GM23338 (cell line): ENCODE measurements around the gene PFKFB3. TPM values are rescaled to one million over a fixed set of nuclear protein-coding genes. Genes with fewer than 3 reads are reported as not detected.
A peak's percentile ranks its signal among the peaks of the same experiment; 100 is the strongest.
"Not testable (repeated sequence)": the region's sequence is repeated elsewhere in the genome, so short reads cannot be mapped to it uniquely, and the experiment has no call there.

Source experiments
- ATAC-seq: fragments of 200-7000 bp; cut with Tn5 transposase; 3 replicates; pipeline ENCODE4 v1.9.1; 2020
- DNase-seq: peaks from one replicate; pipeline ENCODE4 v3.0.0-alpha.2; 2015; ENCODE audit warnings: low spot score
- H2AFZ ChIP-seq: fragments of 200-600 bp; sonication (generic); 2 replicates; pipeline ENCODE4 v1.8.0; 2016; ENCODE audit warnings: antibody characterized with exemption, mild to moderate bottlenecking, moderate library complexity
- H3F3A ChIP-seq: fragments of 200-600 bp; sonication (generic); replicated peaks from 2 replicates; pipeline ENCODE4 v1.8.0; 2017; ENCODE audit warnings: antibody characterized with exemption, mixed run types, low read depth
- H3K27ac ChIP-seq: fragments of 200-600 bp; sonication (generic); 2 replicates; pipeline ENCODE4 v1.6.1; 2016; ENCODE audit warnings: low read depth
- H3K27me3 ChIP-seq: fragments of 200-600 bp; sonication (generic); 2 replicates; pipeline ENCODE4 v1.8.0; 2016; ENCODE audit warnings: mild to moderate bottlenecking, mixed run types, moderate library complexity; ENCODE audit not compliant: insufficient read depth
- H3K36me3 ChIP-seq: fragments of 200-600 bp; sonication (generic); 2 replicates; pipeline ENCODE4 v1.8.0; 2016; ENCODE audit warnings: mild to moderate bottlenecking; ENCODE audit not compliant: insufficient read depth
- H3K4me1 ChIP-seq: fragments of 200-600 bp; sonication (generic); 2 replicates; pipeline ENCODE4 v1.8.0; 2016; ENCODE audit warnings: mild to moderate bottlenecking, moderate library complexity; ENCODE audit not compliant: insufficient read depth
- H3K4me2 ChIP-seq: fragments of 200-600 bp; sonication (generic); 2 replicates; pipeline ENCODE4 v1.7.1; 2017; ENCODE audit warnings: mixed run types
- H3K4me3 ChIP-seq: fragments of 200-600 bp; sonication (generic); 2 replicates; pipeline ENCODE4 v1.6.1; 2016; ENCODE audit warnings: mixed run types
- H3K79me2 ChIP-seq: fragments of 200-600 bp; sonication (generic); replicated peaks from 2 replicates; pipeline ENCODE4 v1.8.0; 2017; ENCODE audit warnings: mild to moderate bottlenecking; ENCODE audit not compliant: insufficient read depth
- H3K9me2 ChIP-seq: fragments of 200-600 bp; sonication (generic); 2 replicates; pipeline ENCODE4 v1.8.0; 2017; ENCODE audit not compliant: insufficient read depth
- H4K20me1 ChIP-seq: fragments of 200-600 bp; sonication (generic); replicated peaks from 2 replicates; pipeline ENCODE4 v1.8.0; 2017; ENCODE audit warnings: mild to moderate bottlenecking; ENCODE audit not compliant: insufficient read depth
- H3K27ac Mint-ChIP-seq: 2 replicates; pipeline ENCODE4 v1.8.0; 2020; ENCODE audit warnings: inconsistent platforms, mild to moderate bottlenecking, moderate library complexity, mixed read lengths
- H3K27me3 Mint-ChIP-seq: 3 replicates; pipeline ENCODE4 v1.8.0; 2022; ENCODE audit warnings: low read depth, mild to moderate bottlenecking, moderate library complexity, mixed read lengths, inconsistent platforms; ENCODE audit not compliant: insufficient read depth, poor library complexity
- H3K36me3 Mint-ChIP-seq: 3 replicates; pipeline ENCODE4 v1.8.0; 2021; ENCODE audit warnings: low read depth, mild to moderate bottlenecking, inconsistent platforms, moderate library complexity, mixed read lengths
- H3K4me1 Mint-ChIP-seq: 3 replicates; pipeline ENCODE4 v1.8.0; 2020; ENCODE audit warnings: mild to moderate bottlenecking, inconsistent platforms, mixed read lengths
- H3K4me3 Mint-ChIP-seq: 3 replicates; pipeline ENCODE4 v1.8.0; 2021; ENCODE audit warnings: moderate library complexity, mild to moderate bottlenecking, inconsistent platforms, mixed read lengths
- H3K9me3 Mint-ChIP-seq: 3 replicates; pipeline ENCODE4 v1.8.0; 2020; ENCODE audit warnings: moderate library complexity, mild to moderate bottlenecking, inconsistent platforms, mixed read lengths
- CREB1 ChIP-seq: fragments of 250-450 bp; sonication (Bioruptor Pico); IDR thresholded peaks from 2 replicates; pipeline ENCODE4 v1.5.0; 2020; ENCODE audit warnings: low read depth, mild to moderate bottlenecking, moderate library complexity
- CTCF ChIP-seq, 2 experiments: fragments of 200-600 bp in 1 of 2; sonication (generic) in 1 of 2; conservative IDR thresholded peaks; 2 replicates each; pipeline versions ENCODE4 v1.5.1 to v1.6.1; 2016 to 2017; ENCODE audit warnings: antibody characterized with exemption in 2 of 2, low read depth in 2 of 2, mild to moderate bottlenecking in 2 of 2, moderate library complexity in 1 of 2
- ETS1 ChIP-seq: IDR thresholded peaks from 2 replicates; pipeline ENCODE4 v1.6.1; 2016; ENCODE audit warnings: antibody characterized with exemption
- EZH2 ChIP-seq: fragments of 200-600 bp; sonication (generic); IDR thresholded peaks from one replicate; pipeline ENCODE4 v1.8.0; 2017; ENCODE audit warnings: antibody characterized with exemption, mild to moderate bottlenecking, low read depth; ENCODE audit not compliant: unreplicated experiment
- EZH2phosphoT487 ChIP-seq: fragments of 200-600 bp; sonication (generic); IDR thresholded peaks from one replicate; pipeline ENCODE4 v1.8.1; 2018; ENCODE audit warnings: antibody characterized with exemption; ENCODE audit not compliant: unreplicated experiment
- JUNB ChIP-seq: IDR thresholded peaks from one replicate; pipeline ENCODE4 v1.6.1; 2016; ENCODE audit warnings: antibody characterized with exemption; ENCODE audit not compliant: unreplicated experiment
- NANOG ChIP-seq: IDR thresholded peaks from 2 replicates; pipeline ENCODE4 v1.6.1; 2016; ENCODE audit warnings: antibody characterized with exemption, borderline replicate concordance
- POLR2AphosphoS5 ChIP-seq: IDR thresholded peaks from 2 replicates; pipeline ENCODE4 v1.6.1; 2016; ENCODE audit warnings: antibody characterized with exemption, low read depth
- REST ChIP-seq: IDR thresholded peaks from one replicate; pipeline ENCODE4 v1.6.1; 2018; ENCODE audit warnings: antibody characterized with exemption; ENCODE audit not compliant: unreplicated experiment
- ZNF114 ChIP-seq: fragments of 250-450 bp; sonication (Bioruptor Pico); IDR thresholded peaks from 2 replicates; pipeline ENCODE4 v1.5.0; 2020; ENCODE audit warnings: mild to moderate bottlenecking, moderate library complexity
- polyA plus RNA-seq: library from polyadenylated mRNA; unstranded; fragments of >200 nt; fragmentation: Nextera tagmentation; extraction: Ambion mirVana; gene quantifications from 2 replicates; pipeline ENCODE4 v1.2.1, GENCODE V29; 2016
- total RNA-seq: library from RNA; depleted of rRNA; stranded (reverse); fragments of >200 nt; shearing (Covaris generic); gene quantifications from 2 replicates; pipeline ENCODE4 v1.2.3, GENCODE V29; 2014

Gene PFKFB3
- total and polyA plus RNA-seq, 2 experiments from 2014 or later, result 9.5 to 26.8 TPM

GRCh38 chr10:6283655-6284054, 80.9 kb downstream of the PFKFB3 start:
- DNase-seq (no peak), ATAC-seq (no peak)
- Histone ChIP-seq H3K4me2 (no peak overlapping the region), H3K79me2 (no peaks in the 10 kb centered on the region), H3K27ac (no peak overlapping the region), H3F3A (no peaks in the 10 kb centered on the region), H3K4me1 (no peaks in the 10 kb centered on the region), H3K36me3 (no peaks in the 10 kb centered on the region), H3K9me2 (no peaks in the 10 kb centered on the region), H4K20me1 (no peaks in the 10 kb centered on the region), H3K4me3 (no peak overlapping the region), H3K27me3 (no peaks in the 10 kb centered on the region), H2AFZ (no peak overlapping the region)
- Mint-ChIP-seq H3K9me3 (no peaks in the 10 kb centered on the region; the same call in 2 of the 3 replicates), H3K4me3 (no peak overlapping the region), H3K36me3 (no peaks in the 10 kb centered on the region), H3K4me1 (peaks cover 15% of the 10 kb centered on the region), H3K27me3 (peaks cover 1% of the 10 kb centered on the region), H3K27ac (no peak overlapping the region)
- TF ChIP-seq CTCF (conservative IDR thresholded peaks at IDR 0.05; ENCODE audit: low read depth in 2 of 2) (0 out of 4 replicates have a peak, but pooled peaks of 1 of the 2 experiments have one; percentile 18), JUNB (no peak)

GRCh38 chr10:6290621-6291020, 87.9 kb downstream of the PFKFB3 start:
- not testable (repeated sequence) for H3K4me1 ChIP-seq, H3K36me3 ChIP-seq, DNase-seq, H3K36me3 Mint-ChIP-seq, H3K9me2 ChIP-seq, H4K20me1 ChIP-seq, H3F3A ChIP-seq, H3K4me3 Mint-ChIP-seq, H2AFZ ChIP-seq, ATAC-seq, H3K4me3 ChIP-seq, H3K27ac ChIP-seq, H3K27me3 ChIP-seq, H3K9me3 Mint-ChIP-seq, H3K79me2 ChIP-seq, H3K4me2 ChIP-seq, H3K4me1 Mint-ChIP-seq, H3K27me3 Mint-ChIP-seq, H3K27ac Mint-ChIP-seq

GRCh38 chr10:6292741-6293151, 90.0 kb downstream of the PFKFB3 start:
- Mint-ChIP-seq H3K4me1 (no peaks in the 10 kb centered on the region), H3K27ac (no peak overlapping the region), H3K27me3 (no peaks in the 10 kb centered on the region), H3K9me3 (no peaks in the 10 kb centered on the region; the same call in 2 of the 3 replicates), H3K36me3 (no peaks in the 10 kb centered on the region; the same call in 2 of the 3 replicates), H3K4me3 (no peak overlapping the region)
- DNase-seq (no peak), ATAC-seq (no peak)
- Histone ChIP-seq H3K27me3 (no peaks in the 10 kb centered on the region), H3K4me1 (no peaks in the 10 kb centered on the region), H3K27ac (no peak overlapping the region), H3K9me2 (peaks cover 5% of the 10 kb centered on the region; the same call in 1 of the 2 replicates), H3K4me2 (no peak overlapping the region), H4K20me1 (no peaks in the 10 kb centered on the region), H3F3A (no peaks in the 10 kb centered on the region), H3K79me2 (no peaks in the 10 kb centered on the region), H3K4me3 (no peak overlapping the region), H3K36me3 (no peaks in the 10 kb centered on the region), H2AFZ (no peak overlapping the region)
- TF ChIP-seq CREB1 (no peak), REST (no peak), EZH2 (no peak), ZNF114 (CRISPR knock-in tag) (no peak), NANOG (no peak), ETS1 (no peak), POLR2AphosphoS5 (no peak), JUNB (no peak), EZH2phosphoT487 (no peak)
